H1 (cell line): ENCODE data around the gene FBN1. TPM values are rescaled to one million over a fixed set of nuclear protein-coding genes. Genes with fewer than 3 reads are reported as not detected.

Experiments
- CTCF ChIA-PET: fragments of 300-600 bp; sonication (Branson Sonifier 250); formaldehyde crosslinking; loops from one replicate; lab custom pipeline; 2021; ENCODE audit not compliant: partially characterized antibody; lab: Charles Lee
- POLR2A ChIA-PET: fragments of 300-600 bp; sonication (Branson Sonifier 250); formaldehyde crosslinking; loops from one replicate; lab custom pipeline; 2021; ENCODE audit warnings: inconsistent platforms; ENCODE audit not compliant: partially characterized antibody; lab: Charles Lee
- DNase-seq, 2 experiments: peaks; one replicate each; pipeline versions ENCODE4 v3.0.0 to v3.0.0-alpha.2; 2010 to 2022; ENCODE audit warnings: low spot score in 2 of 2, low read depth in 1 of 2, mixed read lengths in 1 of 2
- FAIRE-seq: peaks from 2 replicates; lab custom pipeline; 2011; peaks lifted over from hg19 to GRCh38; lab: Jason Lieb, UNC
- H2AFZ ChIP-seq: 2 replicates; pipeline ENCODE4 v1.8.1; 2012; ENCODE audit warnings: low read length, inconsistent platforms
- H2AK5ac ChIP-seq: 2 replicates; pipeline ENCODE4 v1.6.1; 2013; ENCODE audit warnings: low read depth, low read length
- H2BK120ac ChIP-seq: replicated peaks from 2 replicates; pipeline ENCODE3; 2013; ENCODE audit warnings: low read depth, low read length, inconsistent platforms
- H2BK12ac ChIP-seq: 2 replicates; pipeline ENCODE4 v1.6.1; 2013; ENCODE audit warnings: low read depth, low read length
- H2BK15ac ChIP-seq: 2 replicates; pipeline ENCODE4 v1.6.1; 2013; ENCODE audit warnings: low read length
- H2BK20ac ChIP-seq: 2 replicates; pipeline ENCODE4 v1.6.1; 2013; ENCODE audit warnings: low read length
- H2BK5ac ChIP-seq: 2 replicates; pipeline ENCODE4 v1.6.1; 2013; ENCODE audit warnings: low read depth, low read length
- H3K14ac ChIP-seq: 2 replicates; pipeline ENCODE4 v1.6.1; 2013; ENCODE audit warnings: inconsistent platforms; ENCODE audit not compliant: insufficient read length
- H3K18ac ChIP-seq: 2 replicates; pipeline ENCODE4 v1.6.1; 2013; ENCODE audit warnings: low read length; ENCODE audit errors: extremely low read depth
- H3K23ac ChIP-seq: 2 replicates; pipeline ENCODE4 v1.6.1; 2013; ENCODE audit warnings: inconsistent platforms; ENCODE audit not compliant: insufficient read length
- H3K23me2 ChIP-seq: 2 replicates; pipeline ENCODE4 v1.6.1; 2013; ENCODE audit warnings: low read depth, low read length
- H3K27ac ChIP-seq: 2 replicates; pipeline ENCODE4 v1.6.1; 2011; ENCODE audit warnings: low read depth, low read length, inconsistent platforms
- H3K27me3 ChIP-seq, 4 experiments: replicated peaks in 1 of 4; 1 replicate in 1 of 4; 2 replicates in 3 of 4; pipeline versions ENCODE4 v1.6.1 to v1.8.1; 2011 to 2013; ENCODE audit warnings: low read length in 3 of 4, mild to moderate bottlenecking in 3 of 4, inconsistent platforms in 2 of 4, mixed read lengths in 2 of 4, moderate library complexity in 1 of 4; ENCODE audit not compliant: control insufficient read depth in 3 of 4, insufficient read depth in 3 of 4; ENCODE audit errors: extremely low read depth in 1 of 4
- H3K36me3 ChIP-seq, 4 experiments: 2 replicates each; pipeline versions ENCODE4 v1.6.1 to v1.8.1; 2011 to 2013; ENCODE audit warnings: mild to moderate bottlenecking in 4 of 4, low read length in 3 of 4, moderate library complexity in 2 of 4, control low read depth in 1 of 4, inconsistent platforms in 1 of 4; ENCODE audit not compliant: insufficient read depth in 4 of 4, control insufficient read depth in 2 of 4
- H3K4ac ChIP-seq: replicated peaks from 2 replicates; pipeline ENCODE3; 2013; ENCODE audit warnings: low read length, low read depth, mixed read lengths, inconsistent platforms; ENCODE audit not compliant: insufficient read length
- H3K4me1 ChIP-seq, 4 experiments: replicated peaks in 1 of 4; 1 replicate in 1 of 4; 2 replicates in 3 of 4; pipeline versions ENCODE4 v1.6.1 to v1.8.1; 2011 to 2013; ENCODE audit warnings: low read length in 3 of 4, inconsistent platforms in 2 of 4, mixed read lengths in 1 of 4; ENCODE audit not compliant: insufficient read depth in 4 of 4, control insufficient read depth in 3 of 4
- H3K4me2 ChIP-seq, 2 experiments: 2 replicates each; pipeline versions ENCODE4 v1.6.1 to v1.8.1; 2011 to 2013; ENCODE audit warnings: low read depth in 2 of 2, low read length in 2 of 2, control low read depth in 1 of 2, inconsistent platforms in 1 of 2, mild to moderate bottlenecking in 1 of 2; ENCODE audit not compliant: insufficient read depth in 1 of 2
- H3K4me3 ChIP-seq, 4 experiments: fragments of 200-600, 300-600 bp in 1 of 4; sonication (generic), shearing (Covaris generic), sonication (Bioruptor Twin) in 1 of 4; 2 replicates each; pipeline versions ENCODE4 v1.5.1 to v1.8.1; 2011 to 2016; ENCODE audit warnings: low read length in 4 of 4, low read depth in 3 of 4, control low read depth in 2 of 4, inconsistent platforms in 2 of 4, mild to moderate bottlenecking in 2 of 4, mixed read lengths in 1 of 4, moderate library complexity in 1 of 4; ENCODE audit not compliant: insufficient read depth in 2 of 4; ENCODE audit errors: extremely low read depth in 1 of 4
- H3K56ac ChIP-seq: replicated peaks from 2 replicates; pipeline ENCODE3; 2013; ENCODE audit warnings: low read depth, mild to moderate bottlenecking, mixed read lengths, low read length, inconsistent platforms; ENCODE audit not compliant: insufficient read length
- H3K79me1 ChIP-seq: 2 replicates; pipeline ENCODE4 v1.6.1; 2013; ENCODE audit warnings: low read depth, low read length, control low read depth
- H3K79me2 ChIP-seq, 2 experiments: 2 replicates each; pipeline versions ENCODE4 v1.6.1 to v1.8.1; 2012 to 2013; ENCODE audit warnings: low read length in 2 of 2, mild to moderate bottlenecking in 2 of 2, inconsistent platforms in 1 of 2; ENCODE audit not compliant: insufficient read depth in 2 of 2, control insufficient read depth in 1 of 2
- H3K9ac ChIP-seq, 4 experiments: replicated peaks in 1 of 4; 1 replicate in 1 of 4; 2 replicates in 3 of 4; pipeline versions ENCODE4 v1.6.1 to v1.8.1; 2011 to 2013; ENCODE audit warnings: low read depth in 3 of 4, low read length in 3 of 4, control low read depth in 2 of 4, mild to moderate bottlenecking in 2 of 4, moderate library complexity in 2 of 4, inconsistent platforms in 1 of 4; ENCODE audit errors: extremely low read depth in 1 of 4
- H3K9me3 ChIP-seq, 2 experiments: 2 replicates each; pipeline versions ENCODE4 v1.6.1 to v1.8.1; 2012 to 2013; ENCODE audit warnings: mild to moderate bottlenecking in 2 of 2, moderate library complexity in 2 of 2, control low read depth in 1 of 2, inconsistent platforms in 1 of 2, low read depth in 1 of 2, low read length in 1 of 2, mixed read lengths in 1 of 2; ENCODE audit not compliant: insufficient read depth in 2 of 2
- H4K20me1 ChIP-seq, 2 experiments: replicated peaks in 1 of 2; 2 replicates each; pipeline versions ENCODE3 to v1.8.1; 2011 to 2013; ENCODE audit warnings: inconsistent platforms in 2 of 2, low read length in 2 of 2, mild to moderate bottlenecking in 1 of 2; ENCODE audit not compliant: insufficient read depth in 2 of 2, control insufficient read depth in 1 of 2
- H4K5ac ChIP-seq: 2 replicates; pipeline ENCODE4 v1.6.1; 2013; ENCODE audit warnings: low read length, low read depth, mixed read lengths, inconsistent platforms; ENCODE audit not compliant: insufficient read length
- H4K8ac ChIP-seq: 2 replicates; pipeline ENCODE4 v1.8.0; 2013; ENCODE audit warnings: mild to moderate bottlenecking, moderate library complexity, low read length, inconsistent platforms; ENCODE audit not compliant: insufficient read depth; ENCODE audit errors: extremely low read depth
- H4K91ac ChIP-seq: replicated peaks from 2 replicates; pipeline ENCODE3; 2013; ENCODE audit warnings: low read length, mixed read lengths, inconsistent platforms; ENCODE audit not compliant: insufficient read length
- ASH2L ChIP-seq: fragments of 200-600, 300-600 bp; sonication (generic); IDR thresholded peaks from one replicate; pipeline ENCODE4 v1.7.1; 2017; ENCODE audit warnings: low read length
- CHD2 ChIP-seq: IDR thresholded peaks from 2 replicates; pipeline ENCODE4 v1.6.1; 2012; ENCODE audit warnings: low read length, improper control_type of control experiment
- POU5F1 ChIP-seq: IDR thresholded peaks from 2 replicates; pipeline ENCODE4 v1.6.1; 2011; ENCODE audit warnings: low read depth, mild to moderate bottlenecking, low read length, moderate library complexity
- SP2 ChIP-seq: IDR thresholded peaks from 2 replicates; pipeline ENCODE4 v1.6.1; 2012; ENCODE audit warnings: mild to moderate bottlenecking, low read length, inconsistent platforms
- TAF7 ChIP-seq: optimal IDR thresholded peaks from 2 replicates; pipeline ENCODE3; 2011; ENCODE audit warnings: low read depth, mild to moderate bottlenecking, inconsistent platforms, low read length, moderate library complexity, borderline replicate concordance
- WGBS, 2 experiments: shearing (Covaris generic) in 1 of 2; methylation state at CpG; one replicate each; pipeline versions ENCODE4 v1.1.6 to v1.1.7; 2013 to 2015; ENCODE audit warnings: low lambda C conversion rate in 2 of 2, mixed read lengths in 2 of 2, inconsistent platforms in 1 of 2, low coverage in 1 of 2, missing lambda C conversion rate in 1 of 2; ENCODE audit not compliant: insufficient replicate concordance in 2 of 2, insufficient coverage in 1 of 2, insufficient read length in 1 of 2; ENCODE audit errors: extremely low coverage in 1 of 2, missing lambda C conversion rate in 1 of 2; 5-methylcytosine and 5-hydroxymethylcytosine counted together
- polyA plus RNA-seq, 7 experiments: library from polyadenylated mRNA; depleted of rRNA in 3 of 7; stranded (reverse) in 5 of 7; unstranded in 2 of 7; fragments of >200 nt in 5 of 7; fragments of 200-250 nt in 2 of 7; gene quantifications; 1 replicate in 5 of 7; 2 replicates in 1 of 7; 4 replicates in 1 of 7; pipeline versions ENCODE4 v1.2.1 to v1.2.3, GENCODE V29; 2011 to 2013; ENCODE audit warnings: missing spikeins in 2 of 7, mixed read lengths in 2 of 7
- total RNA-seq: library from RNA; stranded (reverse); fragmentation: NEBNext Ultra II Directional; extraction: Animal tissue kit (Norgen Biotek cat#: 25700); gene quantifications from 2 replicates; pipeline ENCODE4 v1.2.1, GENCODE V29; 2021

FBN1 gene
- total and polyA plus RNA-seq, 2 of the 8 experiments (the other 6 are each of a cell fraction or from before 2014, with no cell fraction given) = 3.0 to 4.0 TPM

DNA sequence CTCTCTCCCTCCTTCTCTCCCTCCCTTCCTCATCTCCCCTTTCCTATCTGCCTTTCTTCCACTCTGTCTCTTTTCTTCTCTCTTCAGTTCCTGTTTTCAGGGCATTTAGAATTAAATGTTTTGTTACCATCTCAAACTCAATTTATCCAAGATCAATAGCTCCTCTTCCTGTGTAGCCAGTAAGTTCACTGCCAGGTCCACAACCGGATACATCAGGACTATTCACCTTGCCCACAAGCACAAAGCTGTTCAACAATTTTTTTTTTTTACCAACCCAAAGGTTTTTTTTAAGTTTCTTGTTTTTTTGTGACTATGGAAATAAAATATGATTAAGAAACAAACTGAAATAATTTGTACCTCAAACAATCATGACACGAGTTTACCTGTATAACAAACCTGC lies 26.1 kb downstream of the FBN1 start:
- Histone ChIP-seq H3K23ac (no peak overlapping the region), H2BK120ac (no peak overlapping the region), H2BK15ac (no peak overlapping the region), H2BK5ac (no peak overlapping the region), H3K56ac (no peak overlapping the region), H3K4me1 (no peaks in the 10 kb centered on the region), H3K18ac (no peak overlapping the region), H2AFZ (no peak overlapping the region), H3K79me1 (no peaks in the 10 kb centered on the region), H4K20me1 (no peaks in the 10 kb centered on the region), H4K91ac (no peak overlapping the region), H4K5ac (no peak overlapping the region), H2BK12ac (no peak overlapping the region), H3K9me3 (peaks cover 0 to 5% of the 10 kb centered on the region in 2 experiments; a peak in 1 of 4 replicates), H3K14ac (no peak overlapping the region), H2BK20ac (no peak overlapping the region), H3K9ac (no peak overlapping the region), H3K23me2 (no peaks in the 10 kb centered on the region; the same call in 1 of the 2 replicates), H3K27ac (no peak overlapping the region), H3K4me2 (no peak overlapping the region)
- no peak for FAIRE-seq
- POLR2A ChIA-PET = interaction anchor here (0.6 kb wide), 1 partner anchor 171 kb away, joined by 3 read pairs; no protein-coding TSS in a partner anchor
- CTCF ChIA-PET = no interaction called here
- no peak for TF ChIP-seq SP2
- TF ChIP-seq ASH2L = no peak
- TF ChIP-seq POU5F1 = no peak
- no peak for TF ChIP-seq CHD2
- no peak for TF ChIP-seq TAF7
- TF ChIP-seq, all 59 proteins: peak for 0
- no peak overlapping the region for H3K4ac ChIP-seq
- no peak for DNase-seq
- H3K27me3 ChIP-seq = no peaks in the 10 kb centered on the region; a peak in 1 of 7 replicates
- no peaks in the 10 kb centered on the region for H3K79me2 ChIP-seq
- H3K4me3 ChIP-seq = no peak overlapping the region
- 87% methylated on average over 2 of the region's 2 CpGs; no CpG with 5 or more reads in 1 of the 2 experiments for WGBS, 2 experiments
- H4K8ac ChIP-seq = no peak overlapping the region
- no peak overlapping the region for H2AK5ac ChIP-seq
- H3K36me3 ChIP-seq = no peaks in the 10 kb centered on the region; a peak in 1 of 8 replicates
